ENCODE results near the gene GDF7. TPM values are rescaled to one million over a fixed set of nuclear protein-coding genes. Genes with fewer than 3 reads are reported as not detected.

Gene GDF7
- polyA plus RNA-seq, 3 donors = not detected

DNA sequence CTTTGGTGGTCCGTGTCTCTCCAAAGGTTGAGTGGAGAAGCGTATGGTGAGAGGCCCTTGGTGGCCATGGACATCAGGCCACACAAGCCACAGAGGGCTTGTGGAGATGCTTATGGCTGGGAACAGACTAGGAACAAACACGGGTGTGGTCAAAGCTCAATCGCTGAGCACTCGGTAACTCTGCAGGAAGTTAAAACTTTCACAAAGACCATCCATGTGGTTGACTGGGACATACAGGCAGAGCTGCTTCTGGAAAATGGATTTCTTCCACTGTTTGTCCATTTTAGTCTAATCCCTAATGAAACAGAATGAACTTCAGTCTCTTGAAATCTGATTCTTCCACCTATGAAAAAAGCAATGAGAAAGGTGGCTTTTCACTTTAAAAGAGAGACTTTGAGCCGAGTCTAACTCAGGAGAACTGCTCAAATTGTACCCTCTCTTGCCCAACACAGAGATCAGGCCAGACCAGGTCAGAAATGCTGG, 17.7 kb downstream of the GDF7 start:
- H3K36me3 ChIP-seq (replicated peaks in 1 of 2; ENCODE audit: control insufficient read depth in 1 of 2, insufficient read depth in 2 of 2, low read length in 2 of 2) = peaks cover 0 to 40% of the 10 kb centered on the region in 2 donors
- intact Hi-C loops (cut with micrococcal nuclease) = no loop called here

DNA sequence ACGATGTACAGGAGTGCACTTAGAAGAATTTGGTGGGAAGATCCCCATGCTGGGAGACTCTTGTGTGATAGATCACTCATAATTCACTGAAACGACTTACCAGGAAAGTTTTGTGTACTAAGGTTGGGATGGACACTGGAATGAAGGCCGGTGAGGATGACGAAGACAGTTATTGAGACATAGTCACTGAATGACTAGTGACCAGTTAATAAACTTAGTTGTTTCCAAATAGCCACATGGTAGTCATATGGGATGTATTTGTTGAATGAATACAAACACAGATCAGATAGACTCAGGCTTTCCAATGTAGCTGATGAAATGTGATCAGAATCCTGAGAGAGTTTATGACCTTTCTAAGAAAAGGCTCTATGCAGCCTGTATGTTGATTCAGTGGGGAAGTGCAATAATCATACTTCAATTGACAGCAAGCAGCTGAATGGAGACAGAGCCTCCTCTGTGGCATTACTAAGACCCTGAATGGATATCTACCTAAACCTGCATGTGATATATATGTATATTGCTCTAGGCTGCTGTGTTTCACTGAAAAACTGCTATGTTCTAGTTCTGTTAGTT, 20.4 kb downstream of the GDF7 start:
- H3K4me2 ChIP-seq (replicated peaks; ENCODE audit: extremely low read depth, low read length, poor library complexity, severe bottlenecking) = no peak overlapping the region
- Mint-ChIP-seq H3K27ac (no peak overlapping the region), H3K36me3 (peaks cover 39 to 41% of the 10 kb centered on the region in 2 donors), H3K9me3 (peaks cover 0 to 5% (median 0%) of the 10 kb centered on the region in 7 donors), H3K4me3 (no peak overlapping the region), H3K4me1 (peaks cover 3% of the 10 kb centered on the region), H3K27me3 (ENCODE audit: low read depth in 3 of 3) (no peaks in the 10 kb centered on the region)
- H2AFZ ChIP-seq (ENCODE audit: insufficient read depth, low read depth, low read length, poor library complexity, severe bottlenecking) = no peak overlapping the region
- H3K9me3 ChIP-seq (replicated peaks in 1 of 2; ENCODE audit: control insufficient read depth in 1 of 2, insufficient read depth in 1 of 2, low read length in 2 of 2) = no peaks in the 10 kb centered on the region
- TF ChIP-seq, protein P1, sequence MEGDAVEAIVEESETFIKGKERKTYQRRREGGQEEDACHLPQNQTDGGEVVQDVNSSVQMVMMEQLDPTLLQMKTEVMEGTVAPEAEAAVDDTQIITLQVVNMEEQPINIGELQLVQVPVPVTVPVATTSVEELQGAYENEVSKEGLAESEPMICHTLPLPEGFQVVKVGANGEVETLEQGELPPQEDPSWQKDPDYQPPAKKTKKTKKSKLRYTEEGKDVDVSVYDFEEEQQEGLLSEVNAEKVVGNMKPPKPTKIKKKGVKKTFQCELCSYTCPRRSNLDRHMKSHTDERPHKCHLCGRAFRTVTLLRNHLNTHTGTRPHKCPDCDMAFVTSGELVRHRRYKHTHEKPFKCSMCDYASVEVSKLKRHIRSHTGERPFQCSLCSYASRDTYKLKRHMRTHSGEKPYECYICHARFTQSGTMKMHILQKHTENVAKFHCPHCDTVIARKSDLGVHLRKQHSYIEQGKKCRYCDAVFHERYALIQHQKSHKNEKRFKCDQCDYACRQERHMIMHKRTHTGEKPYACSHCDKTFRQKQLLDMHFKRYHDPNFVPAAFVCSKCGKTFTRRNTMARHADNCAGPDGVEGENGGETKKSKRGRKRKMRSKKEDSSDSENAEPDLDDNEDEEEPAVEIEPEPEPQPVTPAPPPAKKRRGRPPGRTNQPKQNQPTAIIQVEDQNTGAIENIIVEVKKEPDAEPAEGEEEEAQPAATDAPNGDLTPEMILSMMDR (IDR thresholded peaks at IDR 0.05) = no peak
- WGBS (ENCODE audit: insufficient coverage) = 100% methylated on average over 1 of the region's 4 CpGs
- DNase-seq = no peak
- intact Hi-C loops (cut with micrococcal nuclease) = no loop called here
- H3K9ac ChIP-seq (ENCODE audit: insufficient read depth, low read length, poor library complexity, severe bottlenecking) = no peak overlapping the region
- H4K20me1 ChIP-seq (ENCODE audit: insufficient read depth, low read length) = no peaks in the 10 kb centered on the region
- H3K79me2 ChIP-seq (ENCODE audit: insufficient read depth, low read length) = no peaks in the 10 kb centered on the region
- H3K4me3 ChIP-seq (replicated peaks in 1 of 3; ENCODE audit: low read depth in 2 of 3, low read length in 3 of 3) = no peak overlapping the region
- no peaks in the 10 kb centered on the region for H3K27me3 ChIP-seq (ENCODE audit: control insufficient read depth in 2 of 2, insufficient read depth in 2 of 2, low read length in 2 of 2)
- no peaks in the 10 kb centered on the region for H3K4me1 ChIP-seq (ENCODE audit: control insufficient read depth in 1 of 2, insufficient read depth in 2 of 2, low read length in 2 of 2)
- peaks cover 0 to 41% of the 10 kb centered on the region in 2 donors for H3K36me3 ChIP-seq (replicated peaks in 1 of 2; ENCODE audit: control insufficient read depth in 1 of 2, insufficient read depth in 2 of 2, low read length in 2 of 2)
- no peak overlapping the region for H3K27ac ChIP-seq (ENCODE audit: low read depth in 1 of 2, low read length in 2 of 2)

More for the DNA sequence above, 17.7 kb downstream of the GDF7 start:
- Histone ChIP-seq H3K4me1 (ENCODE audit: control insufficient read depth in 1 of 2, insufficient read depth in 2 of 2, low read length in 2 of 2) (no peaks in the 10 kb centered on the region), H3K79me2 (ENCODE audit: insufficient read depth, low read length) (no peaks in the 10 kb centered on the region), H3K9me3 (replicated peaks in 1 of 2; ENCODE audit: control insufficient read depth in 1 of 2, insufficient read depth in 1 of 2, low read length in 2 of 2) (no peaks in the 10 kb centered on the region), H3K27ac (ENCODE audit: low read depth in 1 of 2, low read length in 2 of 2) (no peak overlapping the region), H3K9ac (ENCODE audit: insufficient read depth, low read length, poor library complexity, severe bottlenecking) (no peak overlapping the region), H3K4me2 (replicated peaks; ENCODE audit: extremely low read depth, low read length, poor library complexity, severe bottlenecking) (no peak overlapping the region), H4K20me1 (ENCODE audit: insufficient read depth, low read length) (no peaks in the 10 kb centered on the region), H3K4me3 (replicated peaks in 1 of 3; ENCODE audit: low read depth in 2 of 3, low read length in 3 of 3) (no peak overlapping the region), H3K27me3 (ENCODE audit: control insufficient read depth in 2 of 2, insufficient read depth in 2 of 2, low read length in 2 of 2) (no peaks in the 10 kb centered on the region), H2AFZ (ENCODE audit: insufficient read depth, low read depth, low read length, poor library complexity, severe bottlenecking) (no peak overlapping the region)
- H3K27me3 Mint-ChIP-seq (ENCODE audit: low read depth in 3 of 3) = no peaks in the 10 kb centered on the region
- no peak overlapping the region for H3K4me3 Mint-ChIP-seq
- peaks cover 4% of the 10 kb centered on the region for H3K4me1 Mint-ChIP-seq
- DNase-seq = no peak
- TF ChIP-seq, protein P1 (IDR thresholded peaks at IDR 0.05) = no peak
- 68% methylated on average over 3 of the region's 6 CpGs for WGBS (ENCODE audit: insufficient coverage)
- peaks cover 48 to 55% of the 10 kb centered on the region in 2 donors for H3K36me3 Mint-ChIP-seq
- peaks cover 0 to 5% (median 0%) of the 10 kb centered on the region in 7 donors for H3K9me3 Mint-ChIP-seq
- no peak overlapping the region for H3K27ac Mint-ChIP-seq

Measured in CD14-positive monocyte (primary cell).